IPS DF 19.7 (cell line): ENCODE results near the gene SMIM14.

ENCODE experiments used
- DNase-seq: peaks from one replicate; pipeline ENCODE4 v3.0.0-alpha.2; 2013; ENCODE audit warnings: low read depth, low spot score

Gene SMIM14

GRCh38 chr4:39498727-39499020, 140.0 kb downstream of the SMIM14 start:
- no peak for DNase-seq

GRCh38 chr4:39497909-39498726, 140.5 kb downstream of the SMIM14 start:
- no peak for DNase-seq
